Ishikawa (cell line): ENCODE measurements around the gene MINDY4B.

Source experiments
- CEBPB ChIP-seq: IDR thresholded peaks from 2 replicates; pipeline ENCODE4 v1.6.1; 2012
- CREB1 ChIP-seq: IDR thresholded peaks from 2 replicates; pipeline ENCODE4 v1.6.1; 2012; ENCODE audit warnings: low read depth
- EGR1 ChIP-seq: IDR thresholded peaks from 2 replicates; pipeline ENCODE4 v1.6.1; 2012
- EP300 ChIP-seq: IDR thresholded peaks from 2 replicates; pipeline ENCODE4 v1.6.1; 2012; ENCODE audit warnings: borderline replicate concordance
- FOXM1 ChIP-seq: IDR thresholded peaks from 2 replicates; pipeline ENCODE4 v1.6.1; 2012; ENCODE audit warnings: low read depth, borderline replicate concordance
- RAD21 ChIP-seq: IDR thresholded peaks from 2 replicates; pipeline ENCODE4 v1.6.1; 2012; ENCODE audit warnings: low read depth
- TAF1 ChIP-seq: IDR thresholded peaks from 2 replicates; pipeline ENCODE4 v1.6.1; 2012; ENCODE audit warnings: low read depth, mild to moderate bottlenecking
- TCF12 ChIP-seq: IDR thresholded peaks from 2 replicates; pipeline ENCODE4 v1.6.1; 2012; ENCODE audit warnings: low read depth
- TEAD4 ChIP-seq: IDR thresholded peaks from 2 replicates; pipeline ENCODE4 v1.6.1; 2012
- YY1 ChIP-seq: IDR thresholded peaks from 2 replicates; pipeline ENCODE4 v1.6.1; 2012; ENCODE audit warnings: low read depth
- TF ChIP-seq, protein P1 (sequence below): IDR thresholded peaks from 2 replicates; pipeline ENCODE4 v1.6.1; 2012
- TF ChIP-seq, protein P2 (sequence below): IDR thresholded peaks from 2 replicates; pipeline ENCODE4 v1.6.1; 2012; ENCODE audit warnings: low read depth, mild to moderate bottlenecking
- TF ChIP-seq, protein P3 (sequence below): IDR thresholded peaks from 2 replicates; pipeline ENCODE4 v1.6.1; 2012

DNA sequence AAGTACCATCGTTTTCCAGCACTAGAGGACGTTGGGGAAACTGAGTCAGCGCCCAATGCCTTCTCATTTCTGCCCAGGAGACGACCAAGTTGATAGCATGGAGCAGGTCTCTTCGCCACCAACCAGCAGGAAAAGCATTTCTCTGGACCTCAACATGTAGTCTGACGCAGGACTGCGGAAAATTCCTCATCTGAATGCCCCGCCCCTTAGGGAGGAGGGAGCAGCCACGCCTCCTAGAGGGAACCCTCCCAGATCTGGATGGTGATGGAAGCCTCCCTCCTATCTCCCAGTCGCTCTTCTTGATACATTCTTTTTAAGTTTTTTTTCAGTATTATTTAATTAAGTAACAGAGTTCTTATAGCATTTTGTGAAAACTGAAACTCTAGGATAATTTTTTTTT is 17.4 kb upstream of the MINDY4B start:
- TF ChIP-seq YY1 = no peak
- no peak for TF ChIP-seq RAD21
- TF ChIP-seq TAF1 = no peak
- TF ChIP-seq EP300 = no peak
- TF ChIP-seq TCF12 = no peak
- TF ChIP-seq CEBPB = no peak
- TF ChIP-seq, protein P1, sequence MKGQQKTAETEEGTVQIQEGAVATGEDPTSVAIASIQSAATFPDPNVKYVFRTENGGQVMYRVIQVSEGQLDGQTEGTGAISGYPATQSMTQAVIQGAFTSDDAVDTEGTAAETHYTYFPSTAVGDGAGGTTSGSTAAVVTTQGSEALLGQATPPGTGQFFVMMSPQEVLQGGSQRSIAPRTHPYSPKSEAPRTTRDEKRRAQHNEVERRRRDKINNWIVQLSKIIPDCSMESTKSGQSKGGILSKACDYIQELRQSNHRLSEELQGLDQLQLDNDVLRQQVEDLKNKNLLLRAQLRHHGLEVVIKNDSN = no peak
- no peak for TF ChIP-seq FOXM1
- no peak for TF ChIP-seq CREB1
- TF ChIP-seq EGR1 = no peak
- TF ChIP-seq, protein P2, sequence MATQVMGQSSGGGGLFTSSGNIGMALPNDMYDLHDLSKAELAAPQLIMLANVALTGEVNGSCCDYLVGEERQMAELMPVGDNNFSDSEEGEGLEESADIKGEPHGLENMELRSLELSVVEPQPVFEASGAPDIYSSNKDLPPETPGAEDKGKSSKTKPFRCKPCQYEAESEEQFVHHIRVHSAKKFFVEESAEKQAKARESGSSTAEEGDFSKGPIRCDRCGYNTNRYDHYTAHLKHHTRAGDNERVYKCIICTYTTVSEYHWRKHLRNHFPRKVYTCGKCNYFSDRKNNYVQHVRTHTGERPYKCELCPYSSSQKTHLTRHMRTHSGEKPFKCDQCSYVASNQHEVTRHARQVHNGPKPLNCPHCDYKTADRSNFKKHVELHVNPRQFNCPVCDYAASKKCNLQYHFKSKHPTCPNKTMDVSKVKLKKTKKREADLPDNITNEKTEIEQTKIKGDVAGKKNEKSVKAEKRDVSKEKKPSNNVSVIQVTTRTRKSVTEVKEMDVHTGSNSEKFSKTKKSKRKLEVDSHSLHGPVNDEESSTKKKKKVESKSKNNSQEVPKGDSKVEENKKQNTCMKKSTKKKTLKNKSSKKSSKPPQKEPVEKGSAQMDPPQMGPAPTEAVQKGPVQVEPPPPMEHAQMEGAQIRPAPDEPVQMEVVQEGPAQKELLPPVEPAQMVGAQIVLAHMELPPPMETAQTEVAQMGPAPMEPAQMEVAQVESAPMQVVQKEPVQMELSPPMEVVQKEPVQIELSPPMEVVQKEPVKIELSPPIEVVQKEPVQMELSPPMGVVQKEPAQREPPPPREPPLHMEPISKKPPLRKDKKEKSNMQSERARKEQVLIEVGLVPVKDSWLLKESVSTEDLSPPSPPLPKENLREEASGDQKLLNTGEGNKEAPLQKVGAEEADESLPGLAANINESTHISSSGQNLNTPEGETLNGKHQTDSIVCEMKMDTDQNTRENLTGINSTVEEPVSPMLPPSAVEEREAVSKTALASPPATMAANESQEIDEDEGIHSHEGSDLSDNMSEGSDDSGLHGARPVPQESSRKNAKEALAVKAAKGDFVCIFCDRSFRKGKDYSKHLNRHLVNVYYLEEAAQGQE = no peak
- TF ChIP-seq TEAD4 = no peak
- TF ChIP-seq, protein P3, sequence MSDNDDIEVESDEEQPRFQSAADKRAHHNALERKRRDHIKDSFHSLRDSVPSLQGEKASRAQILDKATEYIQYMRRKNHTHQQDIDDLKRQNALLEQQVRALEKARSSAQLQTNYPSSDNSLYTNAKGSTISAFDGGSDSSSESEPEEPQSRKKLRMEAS = no peak
